ENCODE measurements around the gene DIPK1C. TPM values are rescaled to one million over a fixed set of nuclear protein-coding genes. Genes with fewer than 3 reads are reported as not detected.
A peak's percentile ranks its signal among the peaks of the same experiment; 100 is the strongest.

Gene DIPK1C
- total RNA-seq, 1 donor from 2014 or later: not detected

GRCh38 chr18:74500372-74500771 lies 43.3 kb upstream of the DIPK1C start:
- Histone ChIP-seq H3K27ac (peak overlapping the region; percentile 98), H3K9me3 (no peaks in the 10 kb centered on the region), H3K4me1 (peaks cover 51% of the 10 kb centered on the region), H3K4me3 (peak overlapping the region; percentile 39), H3K36me3 (peaks cover 44% of the 10 kb centered on the region), H3K27me3 (ENCODE audit: low read depth) (no peaks in the 10 kb centered on the region)
- ATAC-seq (no peak), DNase-seq (no peak)
- no peak for TF ChIP-seq CTCF (IDR thresholded peaks at IDR 0.05)
- intact Hi-C loops (cut with DNase I): no loop called here

DNA sequence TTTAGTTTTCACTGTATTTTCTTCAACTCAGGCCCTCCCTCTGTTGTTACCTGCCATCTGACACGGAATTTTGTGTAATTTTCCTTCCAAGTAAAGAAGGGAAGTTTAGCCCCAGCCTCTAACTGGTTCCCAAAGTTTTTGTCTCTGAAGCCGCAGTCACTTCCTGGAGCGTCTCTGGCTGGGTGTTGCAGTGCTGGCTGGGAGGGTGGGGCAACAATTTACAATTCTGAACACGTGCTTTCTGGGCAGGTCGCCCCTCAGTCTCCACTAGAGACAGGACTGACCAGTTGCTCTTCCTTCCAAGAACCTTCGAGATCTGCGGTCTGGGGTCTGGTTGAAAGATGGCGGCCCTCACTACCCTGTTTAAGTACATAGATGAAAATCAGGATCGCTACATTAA lies 42.5 kb upstream of the DIPK1C start:
- Histone ChIP-seq H3K27ac (peak overlapping the region; percentile 98), H3K4me1 (peaks cover 51% of the 10 kb centered on the region), H3K9me3 (no peaks in the 10 kb centered on the region), H3K27me3 (ENCODE audit: low read depth) (no peaks in the 10 kb centered on the region), H3K36me3 (peaks cover 36% of the 10 kb centered on the region), H3K4me3 (peak overlapping the region; percentile 39)
- DNase-seq (peak; percentile 75), ATAC-seq (peak; percentile 6 to 56)
- no peak for TF ChIP-seq CTCF (IDR thresholded peaks at IDR 0.05)
- intact Hi-C loops (cut with DNase I): no loop called here

DNA sequence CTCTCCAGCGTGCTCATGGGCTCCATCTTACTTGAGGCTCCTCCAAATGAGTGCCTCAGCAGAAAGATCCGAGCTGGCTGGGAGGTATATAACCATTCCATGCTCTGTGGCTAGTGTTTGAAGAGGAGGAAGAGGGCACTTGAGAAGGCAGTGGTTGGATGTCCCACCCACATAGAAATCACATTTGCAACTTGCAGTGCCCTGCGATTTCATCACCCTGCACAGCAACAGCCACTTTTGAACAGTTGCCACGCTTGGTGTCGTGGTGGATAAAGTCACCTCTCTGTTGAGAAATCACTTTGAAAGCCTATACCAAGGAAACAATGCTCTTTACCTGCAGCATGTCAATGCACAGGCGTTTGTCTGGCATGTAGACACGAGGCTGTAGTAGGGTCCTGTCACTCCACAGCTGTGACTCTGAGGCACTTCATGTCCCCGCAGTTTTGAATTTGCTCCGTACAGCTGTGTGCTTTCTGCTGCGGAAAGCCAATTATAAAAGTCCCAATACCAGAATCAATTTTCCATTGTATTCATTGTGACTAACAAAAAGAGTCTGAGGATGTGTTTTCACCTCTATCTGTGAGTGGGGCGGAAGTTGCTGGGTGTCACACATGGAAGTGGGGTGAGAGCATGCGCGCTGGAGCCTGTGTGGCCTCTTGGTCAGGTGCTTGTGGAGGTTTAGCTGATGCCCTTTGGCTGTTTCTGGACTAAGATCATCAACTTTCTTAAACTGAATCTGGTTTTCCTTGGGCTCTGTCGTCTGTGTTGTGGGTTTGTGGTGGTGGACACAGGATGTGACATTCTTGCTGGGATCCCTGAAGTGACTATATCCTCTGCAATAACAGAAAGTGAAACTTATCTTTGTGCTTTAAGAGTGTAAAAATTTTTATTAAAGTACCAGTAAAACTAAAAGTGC lies 41.9 kb upstream of the DIPK1C start:
- H3K9me3 ChIP-seq: no peaks in the 10 kb centered on the region
- peak; percentile 21 to 42 for ATAC-seq
- H3K4me3 ChIP-seq: peak overlapping the region; percentile 39

GRCh38 chr18:74497778-74498177 lies 40.7 kb upstream of the DIPK1C start:
- ATAC-seq (no peak), DNase-seq (no peak)
- Histone ChIP-seq H3K36me3 (peaks cover 20% of the 10 kb centered on the region), H3K27ac (peak overlapping the region; percentile 98), H3K27me3 (ENCODE audit: low read depth) (no peaks in the 10 kb centered on the region), H3K4me3 (no peak overlapping the region), H3K4me1 (peaks cover 50% of the 10 kb centered on the region), H3K9me3 (no peaks in the 10 kb centered on the region)
- intact Hi-C loops (cut with DNase I): no loop called here
- no peak for TF ChIP-seq CTCF (IDR thresholded peaks at IDR 0.05)

More for the DNA sequence above, 41.9 kb upstream of the DIPK1C start:
- peaks cover 30% of the 10 kb centered on the region for H3K36me3 ChIP-seq
- peaks cover 51% of the 10 kb centered on the region for H3K4me1 ChIP-seq
- intact Hi-C loops (cut with DNase I): no loop called here
- DNase-seq: peak; percentile 88
- H3K27me3 ChIP-seq (ENCODE audit: low read depth): no peaks in the 10 kb centered on the region
- peak overlapping the region; percentile 98 for H3K27ac ChIP-seq
- TF ChIP-seq CTCF (IDR thresholded peaks at IDR 0.05): no peak

DNA sequence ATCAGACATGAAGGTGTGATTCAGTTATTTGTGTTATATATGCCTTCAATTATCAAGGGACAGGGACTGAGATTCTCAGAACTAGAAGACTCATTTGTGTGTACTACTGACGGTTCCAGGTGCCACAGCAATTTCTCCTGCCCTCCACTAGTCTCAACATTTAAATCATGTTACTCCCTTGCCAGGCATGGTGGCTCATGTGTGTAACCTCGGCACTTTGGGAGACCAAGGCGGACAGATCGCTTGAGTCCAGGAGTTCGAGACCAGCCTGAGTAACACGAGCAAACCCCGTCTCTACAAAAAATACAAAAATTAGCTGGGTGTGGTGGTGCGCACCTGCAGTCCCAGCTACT lies 40.2 kb upstream of the DIPK1C start:
- TF ChIP-seq CTCF (IDR thresholded peaks at IDR 0.05): no peak
- Histone ChIP-seq H3K27ac (peak overlapping the region; percentile 98), H3K27me3 (ENCODE audit: low read depth) (no peaks in the 10 kb centered on the region), H3K4me3 (peak overlapping the region; percentile 94), H3K4me1 (peaks cover 45% of the 10 kb centered on the region), H3K36me3 (peaks cover 15% of the 10 kb centered on the region), H3K9me3 (no peaks in the 10 kb centered on the region)
- intact Hi-C loops (cut with DNase I): no loop called here
- DNase-seq: no peak
- no peak for ATAC-seq

Measured in lower lobe of right lung (tissue), 2 donors.